ENCODE results near the gene OAS3. TPM values are rescaled to one million over a fixed set of nuclear protein-coding genes. Genes with fewer than 3 reads are reported as not detected.

The OAS3 gene
- total and polyA plus RNA-seq, 10 donors, result 5.0 to 54.5 (median 28.8) TPM

DNA sequence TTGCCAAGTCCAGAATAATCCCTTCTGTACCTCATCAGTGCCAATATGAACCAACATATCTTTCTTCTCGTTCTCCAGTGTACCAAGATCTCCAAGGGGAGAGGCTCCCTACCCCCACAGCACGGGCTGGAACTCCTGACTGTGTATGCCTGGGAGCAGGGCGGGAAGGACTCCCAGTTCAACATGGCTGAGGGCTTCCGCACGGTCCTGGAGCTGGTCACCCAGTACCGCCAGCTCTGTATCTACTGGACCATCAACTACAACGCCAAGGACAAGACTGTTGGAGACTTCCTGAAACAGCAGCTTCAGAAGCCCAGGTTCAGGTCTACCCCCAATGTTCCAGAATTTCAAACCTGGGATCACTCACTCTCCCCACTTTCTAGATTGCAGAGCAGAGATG, 29.6 kb downstream of the OAS3 start:
- WGBS, 5 donors, result 92 to 97% (median 96%) methylated on average over 7 of the region's 7 CpGs
- intact Hi-C loops (cut with DNase I; ENCODE audit: low total_unique reads), result no loop called here

DNA sequence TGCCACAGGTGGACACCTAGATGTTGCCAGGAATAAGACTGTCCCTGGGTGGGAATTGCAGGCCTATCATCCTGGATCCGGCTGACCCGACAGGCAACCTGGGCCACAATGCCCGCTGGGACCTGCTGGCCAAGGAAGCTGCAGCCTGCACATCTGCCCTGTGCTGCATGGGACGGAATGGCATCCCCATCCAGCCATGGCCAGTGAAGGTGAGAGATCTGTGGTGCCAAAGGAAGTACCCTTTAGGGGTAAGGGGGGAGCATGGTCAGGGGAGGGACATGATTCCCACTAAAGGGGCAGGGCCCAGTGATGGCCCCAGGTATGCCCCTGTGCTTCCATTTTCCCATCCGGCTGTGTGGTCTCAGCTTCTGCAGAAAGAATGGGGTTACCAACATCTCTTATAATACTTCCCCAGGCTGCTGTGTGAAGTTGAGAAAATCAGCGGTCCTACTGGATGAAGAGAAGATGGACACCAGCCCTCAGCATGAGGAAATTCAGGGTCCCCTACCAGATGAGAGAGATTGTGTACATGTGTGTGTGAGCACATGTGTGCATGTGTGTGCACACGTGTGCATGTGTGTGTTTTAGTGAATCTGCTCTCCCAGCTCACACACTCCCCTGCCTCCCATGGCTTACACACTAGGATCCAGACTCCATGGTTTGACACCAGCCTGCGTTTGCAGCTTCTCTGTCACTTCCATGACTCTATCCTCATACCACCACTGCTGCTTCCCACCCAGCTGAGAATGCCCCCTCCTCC, 31.5 kb downstream of the OAS3 start:
- no peak for DNase-seq
- intact Hi-C loops (cut with DNase I; ENCODE audit: low total_unique reads), result no loop called here
- peaks cover 0 to 14% (median 5%) of the 10 kb centered on the region in 6 donors for H3K4me1 ChIP-seq
- no peaks in the 10 kb centered on the region for H3K27me3 ChIP-seq (replicated peaks in 1 of 7)
- peaks cover 0 to 73% (median 45%) of the 10 kb centered on the region in 6 donors for H3K36me3 ChIP-seq
- no peak overlapping the region for H3K4me3 ChIP-seq
- no peak overlapping the region for H3K27ac ChIP-seq
- no peaks in the 10 kb centered on the region for H3K9me3 ChIP-seq
- 91 to 99% (median 96%) methylated on average over 7 to 8 of the region's 8 CpGs for WGBS, 5 donors
- no peak for TF ChIP-seq POLR2A (IDR thresholded peaks at IDR 0.05)
- TF ChIP-seq, protein P1, sequence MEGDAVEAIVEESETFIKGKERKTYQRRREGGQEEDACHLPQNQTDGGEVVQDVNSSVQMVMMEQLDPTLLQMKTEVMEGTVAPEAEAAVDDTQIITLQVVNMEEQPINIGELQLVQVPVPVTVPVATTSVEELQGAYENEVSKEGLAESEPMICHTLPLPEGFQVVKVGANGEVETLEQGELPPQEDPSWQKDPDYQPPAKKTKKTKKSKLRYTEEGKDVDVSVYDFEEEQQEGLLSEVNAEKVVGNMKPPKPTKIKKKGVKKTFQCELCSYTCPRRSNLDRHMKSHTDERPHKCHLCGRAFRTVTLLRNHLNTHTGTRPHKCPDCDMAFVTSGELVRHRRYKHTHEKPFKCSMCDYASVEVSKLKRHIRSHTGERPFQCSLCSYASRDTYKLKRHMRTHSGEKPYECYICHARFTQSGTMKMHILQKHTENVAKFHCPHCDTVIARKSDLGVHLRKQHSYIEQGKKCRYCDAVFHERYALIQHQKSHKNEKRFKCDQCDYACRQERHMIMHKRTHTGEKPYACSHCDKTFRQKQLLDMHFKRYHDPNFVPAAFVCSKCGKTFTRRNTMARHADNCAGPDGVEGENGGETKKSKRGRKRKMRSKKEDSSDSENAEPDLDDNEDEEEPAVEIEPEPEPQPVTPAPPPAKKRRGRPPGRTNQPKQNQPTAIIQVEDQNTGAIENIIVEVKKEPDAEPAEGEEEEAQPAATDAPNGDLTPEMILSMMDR (IDR thresholded peaks at IDR 0.05 in 8 of 11, conservative IDR thresholded peaks at IDR 0.05 in 3 of 11), result no peak
- TF ChIP-seq POLR2AphosphoS5 (IDR thresholded peaks at IDR 0.05), result no peak

More for the DNA sequence above, 29.6 kb downstream of the OAS3 start:
- Histone ChIP-seq H3K9me3 (no peaks in the 10 kb centered on the region), H3K36me3 (peaks cover 3 to 92% (median 62%) of the 10 kb centered on the region in 6 donors), H3K4me3 (no peak overlapping the region), H3K27ac (no peak overlapping the region), H3K4me1 (peaks cover 0 to 14% (median 5%) of the 10 kb centered on the region in 6 donors), H3K27me3 (replicated peaks in 1 of 7) (no peaks in the 10 kb centered on the region)
- DNase-seq, result no peak
- TF ChIP-seq, protein P1 (IDR thresholded peaks at IDR 0.05 in 8 of 11, conservative IDR thresholded peaks at IDR 0.05 in 3 of 11), result no peak
- TF ChIP-seq POLR2AphosphoS5 (IDR thresholded peaks at IDR 0.05) (no peak), POLR2A (IDR thresholded peaks at IDR 0.05) (no peak)

DNA sequence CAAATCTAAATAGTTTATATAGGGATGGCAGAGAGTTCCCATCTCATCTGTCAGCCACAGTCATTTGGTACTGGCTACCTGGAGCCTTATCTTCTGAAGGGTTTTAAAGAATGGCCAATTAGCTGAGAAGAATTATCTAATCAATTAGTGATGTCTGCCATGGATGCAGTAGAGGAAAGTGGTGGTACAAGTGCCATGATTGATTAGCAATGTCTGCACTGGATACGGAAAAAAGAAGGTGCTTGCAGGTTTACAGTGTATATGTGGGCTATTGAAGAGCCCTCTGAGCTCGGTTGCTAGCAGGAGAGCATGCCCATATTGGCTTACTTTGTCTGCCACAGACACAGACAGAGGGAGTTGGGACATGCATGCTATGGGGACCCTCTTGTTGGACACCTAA, 32.1 kb downstream of the OAS3 start:
- peaks cover 0 to 66% (median 39%) of the 10 kb centered on the region in 6 donors for H3K36me3 ChIP-seq
- no peaks in the 10 kb centered on the region for H3K27me3 ChIP-seq (replicated peaks in 1 of 7)
- no peak overlapping the region for H3K4me3 ChIP-seq
- H3K9me3 ChIP-seq, result no peaks in the 10 kb centered on the region
- intact Hi-C loops (cut with DNase I; ENCODE audit: low total_unique reads), result no loop called here
- WGBS, 5 donors, result 90 to 98% (median 91%) methylated on average over 2 of the region's 2 CpGs
- TF ChIP-seq, protein P1 (IDR thresholded peaks at IDR 0.05 in 8 of 11, conservative IDR thresholded peaks at IDR 0.05 in 3 of 11), result no peak
- TF ChIP-seq POLR2AphosphoS5 (IDR thresholded peaks at IDR 0.05), result no peak
- TF ChIP-seq POLR2A (IDR thresholded peaks at IDR 0.05), result no peak
- no peak for DNase-seq
- H3K4me1 ChIP-seq, result peaks cover 0 to 14% (median 5%) of the 10 kb centered on the region in 6 donors
- peak overlapping the region in 1 of 8 donors; percentile 33 for H3K27ac ChIP-seq

DNA sequence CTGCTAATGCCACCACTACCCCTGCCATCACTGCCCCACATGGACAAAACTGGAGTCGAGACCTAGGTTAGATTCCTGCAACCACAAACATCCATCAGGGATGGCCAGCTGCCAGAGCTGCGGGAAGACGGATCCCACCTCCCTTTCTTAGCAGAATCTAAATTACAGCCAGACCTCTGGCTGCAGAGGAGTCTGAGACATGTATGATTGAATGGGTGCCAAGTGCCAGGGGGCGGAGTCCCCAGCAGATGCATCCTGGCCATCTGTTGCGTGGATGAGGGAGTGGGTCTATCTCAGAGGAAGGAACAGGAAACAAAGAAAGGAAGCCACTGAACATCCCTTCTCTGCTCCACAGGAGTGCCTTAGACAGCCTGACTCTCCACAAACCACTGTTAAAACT, 33.0 kb downstream of the OAS3 start:
- Histone ChIP-seq H3K36me3 (peaks cover 0 to 58% (median 30%) of the 10 kb centered on the region in 6 donors), H3K4me1 (peaks cover 0 to 14% (median 5%) of the 10 kb centered on the region in 6 donors), H3K27me3 (replicated peaks in 1 of 7) (no peaks in the 10 kb centered on the region), H3K4me3 (no peak overlapping the region), H3K9me3 (no peaks in the 10 kb centered on the region), H3K27ac (peak overlapping the region in 2 of 8 donors; percentile 33 to 44)
- TF ChIP-seq POLR2A (IDR thresholded peaks at IDR 0.05) (no peak), POLR2AphosphoS5 (IDR thresholded peaks at IDR 0.05) (peak in 2 of 3 donors; percentile 47 to 53)
- DNase-seq, result no peak
- 25 to 43% (median 37%) methylated on average over 5 of the region's 5 CpGs for WGBS, 5 donors
- intact Hi-C loops (cut with DNase I; ENCODE audit: low total_unique reads), result no loop called here

Data from spleen (tissue), 11 donors.